ENCODE measurements around the gene TM7SF2. TPM values are rescaled to one million over a fixed set of nuclear protein-coding genes. Genes with fewer than 3 reads are reported as not detected.

The TM7SF2 gene
- total RNA-seq, 2 experiments from 2014 or later = 20.0 to 20.4 TPM

GRCh38 chr11:65156256-65156655, 44.6 kb downstream of the TM7SF2 start:
- H3K4me3 Mint-ChIP-seq = no peak overlapping the region
- H3K4me1 ChIP-seq (ENCODE audit: insufficient read depth, low read length) = no peaks in the 10 kb centered on the region
- H3K27ac Mint-ChIP-seq = no peak overlapping the region
- H3K27ac ChIP-seq (ENCODE audit: low read depth in 1 of 2, low read length in 2 of 2) = no peak overlapping the region
- no peaks in the 10 kb centered on the region for H3K36me3 ChIP-seq (ENCODE audit: insufficient read depth, low read length)
- no peaks in the 10 kb centered on the region for H3K4me1 Mint-ChIP-seq (ENCODE audit: low read depth)
- intact Hi-C loops (cut with DNase I, micrococcal nuclease) = no loop called here
- H3K9me3 ChIP-seq (ENCODE audit: control insufficient read depth in 1 of 2, insufficient read depth in 1 of 2, low read length in 2 of 2) = no peaks in the 10 kb centered on the region
- no peak overlapping the region for H3K4me3 ChIP-seq (ENCODE audit: low read length)
- no peak for TF ChIP-seq CTCF (IDR thresholded peaks at IDR 0.05)
- ChIA-PET POLR2A (no interaction called here), CTCF (no interaction called here)
- H3K27me3 Mint-ChIP-seq = peaks cover 4% of the 10 kb centered on the region
- no peaks in the 10 kb centered on the region for H3K9me3 Mint-ChIP-seq
- no peak for ATAC-seq (ENCODE audit: poor library complexity)
- H3K27me3 ChIP-seq (ENCODE audit: control insufficient read depth in 1 of 2, insufficient read depth in 2 of 2, low read length in 2 of 2) = no peaks in the 10 kb centered on the region
- no peaks in the 10 kb centered on the region for H3K36me3 Mint-ChIP-seq (ENCODE audit: low read depth)
- DNase-seq = no peak

- Histone ChIP-seq H3K4me3 (ENCODE audit: low read length) (no peak overlapping the region), H3K27ac (ENCODE audit: low read depth in 1 of 2, low read length in 2 of 2) (no peak overlapping the region), H3K9me3 (ENCODE audit: control insufficient read depth in 1 of 2, insufficient read depth in 1 of 2, low read length in 2 of 2) (no peaks in the 10 kb centered on the region), H3K27me3 (ENCODE audit: control insufficient read depth in 1 of 2, insufficient read depth in 2 of 2, low read length in 2 of 2) (no peaks in the 10 kb centered on the region), H3K4me1 (ENCODE audit: insufficient read depth, low read length) (no peaks in the 10 kb centered on the region), H3K36me3 (ENCODE audit: insufficient read depth, low read length) (no peaks in the 10 kb centered on the region)
- CTCF ChIA-PET = no interaction called here
- no peak for TF ChIP-seq CTCF (IDR thresholded peaks at IDR 0.05)
- H3K27ac Mint-ChIP-seq = no peak overlapping the region
- ATAC-seq (ENCODE audit: poor library complexity) = no peak
- no peak overlapping the region for H3K4me3 Mint-ChIP-seq
- intact Hi-C loops (cut with DNase I, micrococcal nuclease) = no loop called here
- H3K27me3 Mint-ChIP-seq = peaks cover 4% of the 10 kb centered on the region
- POLR2A ChIA-PET = no interaction called here
- no peaks in the 10 kb centered on the region for H3K9me3 Mint-ChIP-seq
- no peaks in the 10 kb centered on the region for H3K36me3 Mint-ChIP-seq (ENCODE audit: low read depth)
- no peaks in the 10 kb centered on the region for H3K4me1 Mint-ChIP-seq (ENCODE audit: low read depth)
- no peak for DNase-seq
These were observed 45.3 kb downstream of the TM7SF2 start for GRCh38 chr11:65156926-65157325.

- Mint-ChIP-seq H3K27ac (no peak overlapping the region), H3K27me3 (peaks cover 4% of the 10 kb centered on the region), H3K4me1 (ENCODE audit: low read depth) (no peaks in the 10 kb centered on the region), H3K36me3 (ENCODE audit: low read depth) (no peaks in the 10 kb centered on the region), H3K4me3 (no peak overlapping the region), H3K9me3 (no peaks in the 10 kb centered on the region)
- Histone ChIP-seq H3K36me3 (ENCODE audit: insufficient read depth, low read length) (no peaks in the 10 kb centered on the region), H3K4me3 (ENCODE audit: low read length) (no peak overlapping the region), H3K9me3 (ENCODE audit: control insufficient read depth in 1 of 2, insufficient read depth in 1 of 2, low read length in 2 of 2) (no peaks in the 10 kb centered on the region), H3K27ac (ENCODE audit: low read depth in 1 of 2, low read length in 2 of 2) (no peak overlapping the region), H3K4me1 (ENCODE audit: insufficient read depth, low read length) (no peaks in the 10 kb centered on the region), H3K27me3 (ENCODE audit: control insufficient read depth in 1 of 2, insufficient read depth in 2 of 2, low read length in 2 of 2) (no peaks in the 10 kb centered on the region)
- no peak for TF ChIP-seq CTCF (IDR thresholded peaks at IDR 0.05)
- ChIA-PET CTCF (no interaction called here), POLR2A (no interaction called here)
- ATAC-seq (ENCODE audit: poor library complexity) (no peak), DNase-seq (no peak)
- intact Hi-C loops (cut with DNase I, micrococcal nuclease) = no loop called here
These were observed 45.7 kb downstream of the TM7SF2 start for GRCh38 chr11:65157336-65157735.
